ENCODE data around the gene NLGN4X.

DNA sequence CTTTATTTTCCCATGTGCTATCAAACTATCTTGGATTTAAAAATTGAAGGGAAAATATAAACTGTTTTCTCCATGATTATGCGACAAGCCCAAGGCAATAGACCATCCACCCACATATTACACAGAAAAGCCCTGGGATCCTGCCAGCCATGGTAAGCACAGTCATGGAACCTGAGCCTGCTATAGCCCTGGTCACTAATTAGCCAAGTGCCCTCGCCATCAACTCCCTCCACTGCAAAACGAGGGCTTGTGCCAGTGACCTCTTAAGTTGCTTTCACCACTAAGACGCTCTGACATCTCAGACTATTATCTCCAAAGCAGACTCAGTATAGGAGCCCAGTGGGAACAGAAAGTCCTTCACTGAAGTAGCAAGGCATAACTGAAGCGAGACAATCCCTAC is 69.2 kb downstream of the NLGN4X start:
- TF ChIP-seq POLR2A (IDR thresholded peaks at IDR 0.05) (no peak), CTCF (IDR thresholded peaks at IDR 0.05) (no peak)
